NCI-H1105 (cell line): ENCODE measurements around the gene MSRB3.
"Not testable (repeated sequence)": the region's sequence is repeated elsewhere in the genome, so short reads cannot be mapped to it uniquely, and the experiment has no call there.

Experiments used
- DNase-seq: peaks from one replicate; lab custom pipeline; 2025; lab: John Stamatoyannopoulos, UW

MSRB3 gene

DNA sequence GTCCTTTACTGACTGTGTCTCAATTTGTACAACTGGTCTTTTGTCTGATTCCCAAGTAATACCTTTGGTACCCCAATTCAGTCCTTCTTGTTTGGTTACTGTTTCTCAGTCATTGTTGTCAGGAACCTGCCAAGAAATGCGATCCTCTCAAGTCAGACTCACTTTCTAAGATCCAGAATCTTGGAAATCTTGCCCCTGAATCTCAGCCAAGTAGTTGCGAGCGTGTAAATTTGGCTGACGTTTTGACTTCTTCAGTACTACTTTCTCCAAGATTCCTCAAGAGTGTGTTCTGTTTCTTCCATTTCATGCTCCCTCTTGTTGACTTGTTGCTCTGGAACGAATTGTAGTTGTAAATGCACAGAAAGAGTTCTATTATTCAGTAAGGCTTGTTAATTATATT, 114.0 kb downstream of the MSRB3 start:
- no peak for DNase-seq

DNA sequence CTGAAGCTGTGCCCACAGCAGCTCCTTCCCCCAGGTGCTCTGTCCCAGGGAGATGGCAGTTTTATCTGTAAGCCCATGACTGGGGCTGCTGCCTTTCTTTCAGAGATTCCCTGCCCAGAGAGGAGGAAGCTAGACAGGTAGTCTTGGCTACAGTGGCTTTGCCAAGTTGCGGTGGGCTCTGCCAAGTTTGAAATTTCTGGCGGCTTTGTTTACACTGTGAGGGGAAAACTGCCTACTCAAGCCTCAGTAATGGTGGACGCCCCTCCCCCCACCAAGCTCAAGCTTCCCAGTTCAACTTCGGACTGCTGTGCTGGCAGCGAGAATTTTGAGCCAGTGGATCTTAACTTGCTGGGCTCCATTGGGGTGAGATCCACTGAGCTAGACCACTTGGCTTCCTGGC, 124.7 kb downstream of the MSRB3 start:
- DNase-seq = peak; percentile 6

DNA sequence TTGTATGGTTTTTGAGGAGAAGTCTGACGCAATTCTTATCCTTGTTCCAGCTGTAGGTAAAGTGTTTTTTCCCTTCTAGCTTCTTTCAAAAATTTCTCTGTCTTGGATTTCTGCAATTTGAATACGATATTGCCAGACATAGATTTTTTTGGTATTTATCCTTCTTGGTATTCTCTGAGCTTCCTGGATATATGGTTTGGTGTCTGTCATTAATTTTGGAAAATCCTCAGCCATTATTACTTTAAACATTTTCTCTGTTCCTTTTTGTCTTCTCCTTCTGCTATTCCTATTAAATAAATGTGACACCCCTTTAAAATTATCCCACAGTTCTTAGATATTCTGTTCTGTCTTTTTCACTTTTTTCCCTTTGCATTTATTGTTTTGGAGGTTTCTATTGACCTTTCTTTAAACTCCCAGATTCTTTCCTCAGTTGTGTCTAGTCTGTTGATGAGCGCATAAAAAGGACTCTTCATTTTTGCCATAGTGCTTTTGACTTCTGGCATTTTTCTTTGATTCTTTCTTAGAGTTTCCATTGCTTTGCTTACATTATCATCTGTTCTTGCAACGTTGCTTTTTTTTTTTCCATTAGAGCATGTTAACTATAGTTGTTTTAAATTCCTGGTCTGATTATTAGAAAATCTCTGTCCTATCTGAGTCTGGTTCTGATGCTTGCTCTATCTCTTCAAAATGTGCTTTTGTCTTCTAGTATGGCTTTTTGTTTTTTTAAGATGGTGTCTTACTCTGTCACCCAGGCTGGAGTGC, 129.1 kb downstream of the MSRB3 start:
- no peak for DNase-seq

DNA sequence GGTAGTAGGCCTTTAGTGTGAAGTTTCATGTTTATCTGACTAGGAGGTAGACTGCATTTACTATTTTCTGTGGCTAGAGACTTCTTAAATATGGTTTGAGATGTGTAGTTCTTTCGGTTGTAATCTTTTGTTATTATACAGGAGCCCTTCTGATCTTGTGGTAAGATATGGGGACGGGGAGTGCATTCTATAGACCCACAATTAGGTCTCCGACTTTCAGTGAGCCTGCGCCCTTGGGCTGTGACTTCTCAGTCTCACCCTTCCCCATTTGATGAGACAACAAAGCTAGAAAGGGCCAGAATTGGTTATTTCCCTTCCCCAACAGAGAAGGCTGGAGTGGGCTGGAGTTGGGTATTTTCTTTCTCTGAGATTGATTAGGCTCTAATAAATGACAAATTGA, 130.0 kb downstream of the MSRB3 start:
- no peak for DNase-seq

DNA sequence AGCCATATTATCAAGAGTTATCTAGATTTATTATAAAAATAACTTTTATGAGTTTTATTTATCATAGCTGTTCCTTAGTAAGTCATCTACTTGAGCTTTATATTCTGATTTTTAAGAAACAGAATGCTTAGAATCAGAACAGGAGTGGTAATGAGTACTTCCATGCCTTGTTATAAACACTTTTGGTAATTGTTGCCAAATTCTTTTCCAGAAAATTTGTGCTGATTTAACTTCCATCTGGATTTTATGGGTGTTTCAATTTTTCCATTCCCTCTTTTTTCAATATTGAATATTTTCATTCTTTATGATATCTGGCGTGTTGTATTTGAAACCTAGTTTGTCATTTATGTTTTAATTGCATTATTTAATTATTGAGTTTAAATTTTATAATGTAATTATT, 131.2 kb downstream of the MSRB3 start:
- no peak for DNase-seq

DNA sequence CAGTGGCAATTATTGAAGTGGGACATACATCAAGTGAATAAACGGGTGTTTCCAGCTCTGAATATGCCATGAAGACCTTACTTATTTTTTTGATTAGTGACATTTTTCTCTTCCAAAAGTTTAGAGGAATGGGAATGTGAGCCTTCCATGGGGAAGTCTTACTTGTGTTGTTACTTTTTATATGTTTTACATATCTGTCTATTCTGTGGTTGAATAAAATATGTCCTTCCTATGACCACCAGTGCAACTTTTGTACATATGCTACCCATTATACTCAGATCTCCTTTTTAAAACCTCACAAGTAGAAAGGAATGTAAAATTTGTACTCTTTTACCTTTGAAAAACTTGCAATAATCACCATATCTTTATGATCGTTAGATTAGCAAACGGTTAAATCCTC, 132.7 kb downstream of the MSRB3 start:
- no peak for DNase-seq

DNA sequence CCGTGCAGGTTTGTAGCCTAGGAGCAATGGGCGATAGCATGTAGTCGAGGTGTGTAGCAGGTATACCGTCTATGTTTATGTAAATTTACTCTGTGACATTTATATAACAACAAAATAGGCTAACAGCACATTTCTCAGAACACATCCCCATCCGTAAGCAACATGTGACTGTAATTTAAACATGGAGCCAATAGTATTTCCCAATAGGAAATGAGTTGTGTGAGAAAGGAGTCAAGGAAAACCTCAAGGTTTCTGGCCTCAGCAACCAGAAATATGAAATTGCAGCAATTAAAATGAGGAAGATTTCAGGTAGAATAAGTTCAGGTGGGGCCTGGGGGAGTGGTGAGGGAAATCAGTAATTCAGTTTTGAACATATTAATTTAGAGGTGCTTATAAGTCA, 136.0 kb downstream of the MSRB3 start:
- no peak for DNase-seq

DNA sequence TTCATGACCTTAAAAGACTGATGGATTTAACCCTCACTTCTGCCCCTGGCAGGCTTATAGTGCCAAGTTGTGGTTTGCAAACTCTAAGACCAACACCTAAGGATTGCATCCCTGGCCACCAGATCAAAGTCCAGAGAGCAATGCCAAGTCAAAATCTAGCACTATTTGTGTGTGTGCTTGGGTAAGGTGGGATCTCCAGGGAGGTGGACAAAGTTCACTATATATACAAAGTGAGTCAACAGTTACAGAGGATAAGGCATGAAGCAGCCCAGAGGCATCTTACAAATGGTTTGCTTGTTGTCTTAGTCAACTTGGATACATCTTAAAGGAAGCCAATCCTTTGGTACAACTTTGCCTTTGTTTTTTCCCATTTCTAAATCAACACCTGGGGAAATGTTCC, 137.3 kb downstream of the MSRB3 start:
- DNase-seq = no peak

DNA sequence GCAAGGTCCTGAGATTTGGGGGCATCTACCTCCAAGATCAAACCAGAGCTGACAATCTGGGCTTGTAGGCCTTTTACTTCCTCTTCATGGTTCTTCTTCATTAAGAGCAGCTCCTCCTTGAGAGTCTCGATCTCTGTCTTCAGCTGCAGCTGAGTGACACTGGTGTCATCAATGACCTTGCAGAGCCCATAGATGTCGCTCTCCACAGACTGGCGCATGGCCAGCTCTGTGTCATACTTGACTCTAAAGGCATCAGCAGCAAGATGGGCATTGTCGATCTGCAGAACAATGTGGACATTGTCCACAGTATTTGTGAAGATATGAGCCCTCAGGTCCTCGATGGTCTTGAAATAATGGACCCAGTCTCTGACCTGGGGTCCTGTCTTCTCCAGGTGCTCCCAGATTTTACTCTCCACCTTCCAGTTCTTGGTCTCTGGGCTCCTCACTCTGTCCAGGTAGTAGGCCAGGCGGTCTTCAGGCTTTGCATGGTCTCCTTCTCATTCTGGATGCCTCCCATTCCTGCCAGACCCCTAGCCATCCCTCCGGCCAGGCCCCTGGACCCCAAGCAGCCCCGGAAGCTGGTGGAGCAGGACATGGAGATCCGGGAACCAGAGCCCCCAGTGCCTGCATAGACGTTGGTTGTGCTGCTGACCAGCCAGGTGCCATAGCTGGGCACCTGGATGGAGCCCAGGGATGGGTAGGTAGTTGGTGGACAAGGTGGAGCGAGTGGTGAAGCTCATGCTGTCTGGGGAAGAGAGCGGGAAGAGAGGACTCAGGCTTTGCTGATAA, 141.0 kb downstream of the MSRB3 start:
- no peak for DNase-seq

DNA sequence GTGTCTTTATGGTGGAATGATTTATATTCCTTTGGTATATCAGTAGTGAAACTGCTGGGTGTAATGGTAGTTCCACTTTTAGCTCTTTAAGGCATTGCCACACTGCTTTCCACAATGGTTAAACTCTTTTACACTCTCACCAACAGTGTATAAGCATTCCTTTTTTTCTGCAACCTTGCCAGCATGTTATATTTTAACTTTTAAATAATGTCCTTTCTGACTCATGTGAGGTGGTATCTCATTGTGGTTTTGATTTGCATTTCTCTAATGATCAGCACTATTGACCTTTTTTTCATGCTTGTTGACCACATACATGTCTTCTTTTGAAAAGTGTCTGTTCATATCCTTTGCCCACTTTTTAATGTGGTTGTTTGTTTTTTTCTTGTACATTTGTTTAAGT, 142.5 kb downstream of the MSRB3 start:
- no peak for DNase-seq

DNA sequence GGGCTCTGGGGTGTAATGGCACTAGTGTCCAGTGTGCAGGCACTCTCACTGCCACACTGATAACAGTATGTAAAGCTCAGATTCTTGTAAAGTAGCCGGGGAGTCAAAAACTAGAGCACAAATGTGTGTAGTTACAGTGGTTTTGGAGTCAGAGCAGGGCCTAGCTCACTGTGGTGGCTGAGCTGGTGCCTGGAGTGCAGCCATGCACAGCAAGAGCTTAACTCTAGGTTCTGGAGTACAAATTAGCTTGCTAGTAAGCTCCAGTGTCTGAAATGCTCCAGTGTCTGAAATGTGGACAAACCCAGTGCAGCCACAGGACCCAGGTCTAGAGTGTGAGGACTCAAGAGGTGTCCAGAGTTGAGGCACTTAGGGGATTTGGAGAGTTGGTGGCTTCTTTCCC, 149.2 kb downstream of the MSRB3 start:
- DNase-seq = no peak

DNA sequence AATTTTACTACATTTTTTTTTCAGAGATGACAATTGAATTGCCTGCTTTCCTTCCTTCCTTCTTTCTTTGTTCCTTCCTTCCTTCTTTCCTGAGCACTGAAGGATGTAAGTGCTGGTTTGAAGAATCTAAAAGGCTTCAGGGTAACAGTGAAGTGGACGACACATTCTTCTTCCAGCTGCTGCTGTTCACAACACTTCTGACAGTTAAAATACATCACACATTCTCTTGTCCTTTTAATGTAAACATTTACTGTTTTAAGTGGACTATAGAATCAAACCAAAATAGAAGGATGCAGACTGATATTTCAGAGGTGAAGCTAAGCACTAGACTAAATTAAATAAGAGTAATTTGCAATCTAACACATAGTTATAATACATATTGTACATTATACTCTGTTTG, 151.5 kb downstream of the MSRB3 start:
- DNase-seq = no peak

DNA sequence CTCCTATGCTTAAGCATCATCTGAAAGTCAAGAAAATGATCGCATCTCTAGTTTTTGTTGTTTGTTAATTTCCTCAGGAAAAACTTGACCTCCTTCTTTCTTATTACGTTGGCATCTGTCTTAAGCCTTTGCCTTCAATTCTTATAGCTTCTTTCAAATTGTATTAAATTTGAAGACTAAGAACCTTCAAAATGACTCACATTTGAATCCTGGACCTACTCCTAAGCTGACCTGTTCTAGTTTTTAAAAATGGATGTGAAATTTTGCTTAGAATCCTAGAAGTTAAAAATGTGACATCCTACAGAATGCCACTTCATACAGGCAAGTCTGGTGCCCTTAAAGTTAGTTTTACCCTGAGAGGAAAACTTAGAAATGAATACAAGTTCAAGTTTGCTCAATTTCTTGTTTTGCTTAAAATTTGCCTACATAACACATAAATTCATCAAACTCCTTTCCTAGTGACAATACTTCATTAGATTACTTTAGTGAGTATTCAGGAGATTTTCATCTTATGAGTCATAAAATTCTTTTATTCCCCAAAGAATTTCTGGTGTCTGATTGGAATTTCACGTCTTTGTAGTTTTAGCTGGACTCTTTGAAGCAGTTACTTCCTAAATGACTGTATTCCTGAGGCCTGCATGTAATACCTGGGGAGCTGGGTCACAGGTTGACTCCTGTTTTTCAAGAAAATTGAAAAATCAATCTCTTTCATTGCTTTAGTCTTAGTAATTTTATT, 152.3 kb downstream of the MSRB3 start:
- no peak for DNase-seq

DNA sequence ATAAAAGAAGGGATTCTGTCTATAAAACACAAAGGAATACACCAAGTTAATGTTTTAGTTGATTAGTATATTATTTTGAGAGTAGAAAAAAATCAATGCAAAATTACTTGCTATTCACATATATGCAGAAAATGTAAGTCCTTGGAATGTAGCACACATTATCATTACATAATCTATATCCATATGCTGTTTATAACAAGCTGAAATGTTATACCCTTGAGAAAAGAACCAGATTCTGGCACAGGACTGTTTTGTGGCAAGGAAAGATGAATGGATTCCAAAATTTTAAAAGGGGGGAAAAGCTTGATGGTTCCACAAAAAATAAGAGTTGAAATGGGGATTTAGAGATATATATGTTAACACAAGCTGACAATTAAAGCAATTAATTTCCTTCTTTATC, 153.6 kb downstream of the MSRB3 start:
- DNase-seq = no peak

DNA sequence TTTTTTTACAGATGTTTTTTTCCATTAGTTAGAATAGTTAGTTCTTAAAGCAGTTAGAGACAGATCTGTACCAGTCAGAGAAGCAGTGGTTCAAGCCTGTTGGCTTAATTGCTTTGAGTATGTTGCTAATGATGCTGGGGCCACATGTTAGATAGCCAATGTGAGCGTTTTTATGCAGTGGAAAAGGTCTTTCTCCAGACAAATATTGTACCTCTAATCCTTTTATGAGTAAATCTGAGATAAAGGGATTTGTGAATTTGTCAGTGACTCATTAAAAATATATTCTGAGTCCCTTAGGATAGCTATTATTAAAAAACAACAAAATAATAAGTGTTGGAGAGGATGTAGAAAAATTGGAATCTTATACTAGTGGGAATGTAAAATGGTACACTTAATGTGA, 154.2 kb downstream of the MSRB3 start:
- DNase-seq = no peak

DNA sequence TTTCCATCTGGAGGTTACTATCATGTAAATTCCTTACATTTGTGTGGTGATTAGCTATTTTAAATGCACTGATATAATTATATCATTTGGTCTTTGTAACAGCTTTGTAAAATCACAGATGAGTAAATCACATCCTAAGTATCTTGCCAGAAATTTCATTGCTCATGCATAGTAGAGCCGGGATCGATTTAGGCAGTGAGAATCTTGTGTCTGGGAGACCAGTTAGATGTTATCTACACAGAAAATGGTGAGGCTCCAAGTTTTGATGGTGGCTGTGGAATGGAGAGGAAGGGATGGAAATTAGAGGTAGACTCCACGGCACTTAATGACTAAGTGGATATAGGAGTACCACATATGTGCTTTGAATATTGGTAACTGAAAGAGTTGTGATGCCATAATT, 156.3 kb downstream of the MSRB3 start:
- no peak for DNase-seq

DNA sequence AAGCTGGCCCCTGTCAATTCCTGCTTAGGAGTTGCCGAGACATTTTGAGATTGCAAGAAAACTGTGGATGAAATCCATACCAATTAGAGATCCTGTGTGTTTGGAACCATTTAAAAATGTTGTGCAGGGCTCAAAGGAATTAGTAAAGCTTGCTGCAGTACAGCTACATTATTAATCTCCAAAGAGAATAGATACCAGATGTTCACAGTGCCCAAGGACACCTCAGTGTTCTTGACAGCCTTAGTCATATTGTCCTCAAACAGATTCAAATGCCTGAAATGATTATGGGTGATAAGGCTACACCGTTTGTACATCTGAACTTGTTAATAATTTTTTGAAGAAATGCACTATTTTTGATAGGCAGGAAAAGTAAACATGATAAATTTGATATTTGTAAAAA, 164.6 kb downstream of the MSRB3 start:
- DNase-seq = no peak

DNA sequence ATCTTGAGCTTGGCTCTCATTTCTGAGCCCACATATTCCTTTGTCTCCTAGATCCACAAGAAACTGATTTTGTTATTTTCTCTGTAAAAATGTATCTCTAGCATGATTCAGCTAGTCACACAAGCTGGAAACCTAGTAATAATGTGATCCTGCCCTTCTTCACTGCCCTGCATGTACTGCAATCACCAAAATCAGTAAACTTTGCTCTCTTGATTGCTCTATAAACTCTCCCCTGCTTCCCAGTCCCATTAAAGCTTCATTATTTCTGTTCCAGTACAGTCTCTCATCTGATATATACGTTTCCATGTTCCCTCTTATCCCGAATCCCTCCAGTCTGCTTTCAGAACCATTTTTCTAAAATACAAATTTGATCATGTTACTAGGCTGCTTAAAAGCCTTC, 166.5 kb downstream of the MSRB3 start:
- no peak for DNase-seq

DNA sequence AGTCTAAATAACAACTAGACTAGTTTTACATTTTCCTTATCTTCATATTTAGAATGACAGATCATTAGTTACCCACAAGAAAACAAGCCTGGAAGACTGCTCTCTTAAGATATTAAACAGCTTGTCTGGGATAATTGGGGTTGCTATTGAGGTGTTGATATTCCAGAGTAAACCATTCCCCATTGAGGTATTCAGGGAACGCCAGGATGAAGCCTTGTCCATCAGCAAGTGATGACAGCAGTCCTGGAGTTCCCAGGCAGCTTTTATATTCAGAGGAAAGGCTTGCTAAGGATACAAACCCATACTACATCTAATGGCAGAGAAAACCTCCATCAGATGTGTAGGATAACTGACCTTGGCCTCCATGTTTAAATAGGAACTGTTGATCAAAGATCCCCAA, 168.4 kb downstream of the MSRB3 start:
- no peak for DNase-seq

DNA sequence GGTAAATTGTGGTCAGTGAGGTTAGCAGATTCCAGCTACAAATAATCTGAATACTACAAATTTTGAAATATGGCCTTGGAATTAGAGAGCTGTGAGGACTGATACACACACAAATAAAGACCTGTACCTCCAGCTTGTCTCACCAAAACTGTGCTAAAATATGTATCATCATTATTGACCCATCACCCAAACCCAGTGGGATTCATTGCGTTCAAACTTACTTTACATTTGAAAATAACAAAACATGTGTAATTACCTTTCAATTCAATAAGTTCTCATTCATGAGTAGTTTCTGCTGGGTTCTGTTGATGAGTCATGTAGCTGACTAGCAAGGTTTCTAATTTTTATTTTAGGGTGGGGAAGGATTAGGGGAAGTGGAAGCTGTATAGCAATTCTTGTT, 170.9 kb downstream of the MSRB3 start:
- DNase-seq = no peak

DNA sequence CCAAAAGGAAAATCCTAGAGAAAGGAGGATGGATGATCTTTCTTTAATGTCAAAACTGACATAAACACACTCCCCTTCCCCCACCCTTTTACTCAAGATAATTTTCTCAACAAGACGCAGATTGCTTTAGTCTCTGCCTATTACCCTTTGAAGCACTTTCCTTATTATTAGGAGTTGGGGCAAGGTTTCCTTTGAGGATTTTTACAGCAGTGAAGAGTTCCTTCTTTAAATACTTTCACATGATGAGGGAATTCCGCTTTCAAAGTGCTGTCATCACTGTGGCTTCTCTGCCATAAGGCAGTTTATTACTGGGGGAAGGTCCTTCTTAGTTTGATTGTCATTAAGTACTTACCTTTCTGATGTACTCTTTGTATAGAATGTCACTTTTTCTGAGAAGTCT, 172.1 kb downstream of the MSRB3 start:
- no peak for DNase-seq

DNA sequence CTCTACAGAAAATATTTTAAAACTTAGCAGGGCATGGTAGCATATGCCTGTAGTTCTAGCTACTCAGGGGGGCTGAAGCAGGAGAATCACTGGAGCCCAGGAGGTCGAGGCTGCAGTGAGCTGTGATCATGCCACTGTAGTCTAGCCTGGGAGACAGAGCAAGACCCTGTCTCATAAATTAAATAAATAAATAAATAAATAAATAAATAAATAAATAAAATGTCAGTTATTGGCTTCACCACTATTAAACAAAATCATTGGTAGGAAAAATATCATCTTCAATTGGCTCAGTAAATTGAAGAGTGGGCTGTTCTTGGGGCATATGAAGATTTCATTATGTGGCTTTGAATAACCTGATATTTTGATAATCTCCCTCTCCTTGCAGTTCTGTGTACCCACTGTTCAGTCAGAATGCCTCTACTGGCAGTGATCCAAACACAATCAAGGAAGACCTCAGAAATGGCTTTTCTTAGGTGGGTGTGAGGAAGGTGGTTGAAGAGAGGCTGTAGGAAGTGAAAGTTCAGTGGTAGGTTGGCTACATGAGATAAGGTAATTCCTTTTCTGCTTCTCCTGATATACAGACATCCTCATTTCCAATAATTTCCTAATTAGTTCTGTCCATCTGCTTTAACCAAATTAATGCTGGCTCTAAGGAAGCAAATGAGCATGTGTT, 175.8 kb downstream of the MSRB3 start:
- no peak for DNase-seq

DNA sequence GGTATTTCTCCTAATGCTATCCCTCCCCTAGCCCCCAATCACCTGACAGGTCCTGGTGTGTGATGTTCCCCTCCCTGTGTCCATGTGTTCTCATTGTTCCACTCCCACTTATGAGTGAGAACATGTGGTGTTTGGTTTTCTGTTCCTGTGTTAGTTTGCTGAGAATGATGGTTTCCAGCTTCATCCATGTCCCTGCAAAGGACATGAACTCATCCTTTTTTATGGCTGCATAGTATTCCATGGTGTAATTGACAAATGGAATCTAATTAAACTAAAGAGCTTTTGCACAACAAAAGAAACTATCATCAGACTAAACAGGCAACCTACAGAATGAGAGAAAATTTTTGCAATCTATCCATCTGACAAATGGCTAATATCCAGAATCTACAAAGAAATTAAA, 178.9 kb downstream of the MSRB3 start:
- not testable (repeated sequence) for DNase-seq
